Panc1 (cell line): ENCODE data around the gene NTRK3. TPM values are rescaled to one million over a fixed set of nuclear protein-coding genes. Genes with fewer than 3 reads are reported as not detected.

Experiments used
- ATAC-seq: fragments of 200-7000 bp; cut with Tn5 transposase; 2 replicates; pipeline ENCODE4 v1.9.1; 2020; ENCODE audit warnings: mild to moderate bottlenecking, moderate library complexity
- BruUV-seq: library from RNA; stranded (reverse); fragments of 400-500 nt; replicated peaks from 2 replicates; lab custom pipeline; 2021; lab: Mats Ljungman, UMichigan
- CTCF ChIA-PET: fragments of 300-600 bp; sonication (Branson Sonifier 250); formaldehyde crosslinking; loops from one replicate; lab custom pipeline; 2022; ENCODE audit warnings: antibody characterized with exemption; lab: Charles Lee
- POLR2A ChIA-PET: fragments of 300-600 bp; sonication (Branson Sonifier 250); formaldehyde crosslinking; loops from one replicate; lab custom pipeline; 2022; ENCODE audit warnings: antibody characterized with exemption; lab: Charles Lee
- DNase-seq: peaks from one replicate; pipeline ENCODE4 v3.0.0-alpha.2; 2010; ENCODE audit warnings: low read depth, low spot score
- H3K27ac ChIP-seq: 2 replicates; pipeline ENCODE4 v1.5.1; 2011; ENCODE audit warnings: mild to moderate bottlenecking, low read length, inconsistent platforms
- H3K27me3 ChIP-seq: fragments of 200-500 bp; sonication (Bioruptor generic); 2 replicates; pipeline ENCODE4 v1.6.0; 2014; ENCODE audit warnings: low read length, inconsistent platforms; ENCODE audit not compliant: control insufficient read depth, insufficient read depth
- H3K36me3 ChIP-seq: fragments of 200-500 bp; sonication (Bioruptor generic); 2 replicates; pipeline ENCODE4 v1.5.1; 2014; ENCODE audit warnings: inconsistent platforms, mild to moderate bottlenecking, low read length, moderate library complexity; ENCODE audit not compliant: control insufficient read depth, insufficient read depth
- H3K4me1 ChIP-seq: 2 replicates; pipeline ENCODE4 v1.5.1; 2011; ENCODE audit warnings: inconsistent platforms, mild to moderate bottlenecking, low read length, moderate library complexity; ENCODE audit not compliant: control insufficient read depth, insufficient read depth
- H3K4me3 ChIP-seq, 2 experiments: 2 replicates each; pipeline ENCODE4 v1.5.1; 2011 to 2012; ENCODE audit warnings: low read depth in 2 of 2, low read length in 2 of 2, mild to moderate bottlenecking in 2 of 2, inconsistent platforms in 1 of 2, moderate library complexity in 1 of 2
- H3K9me3 ChIP-seq: fragments of 200-500 bp; sonication (Bioruptor generic); 2 replicates; pipeline ENCODE4 v1.5.1; 2014; ENCODE audit warnings: low read depth, mild to moderate bottlenecking, inconsistent platforms, low read length, moderate library complexity; ENCODE audit not compliant: control insufficient read depth, insufficient read depth
- POLR2AphosphoS5 ChIP-seq: IDR thresholded peaks from 2 replicates; pipeline ENCODE4 v1.6.1; 2012; ENCODE audit warnings: mild to moderate bottlenecking, low read depth, low read length, moderate library complexity
- REST ChIP-seq, 2 experiments: IDR thresholded peaks; 2 replicates each; pipeline ENCODE4 v1.6.1; 2011 to 2012; ENCODE audit warnings: low read depth in 2 of 2, control low read depth in 1 of 2, low read length in 1 of 2, mild to moderate bottlenecking in 1 of 2, moderate library complexity in 1 of 2; ENCODE audit not compliant: insufficient read depth in 1 of 2
- SIN3A ChIP-seq: IDR thresholded peaks from 2 replicates; pipeline ENCODE4 v1.6.1; 2012; ENCODE audit warnings: low read depth, mild to moderate bottlenecking, low read length, moderate library complexity, borderline replicate concordance; ENCODE audit not compliant: insufficient read depth
- TCF7L2 ChIP-seq: IDR thresholded peaks from 2 replicates; pipeline ENCODE4 v1.6.1; 2011; ENCODE audit warnings: mild to moderate bottlenecking, low read depth, low read length, inconsistent platforms
- in situ Hi-C: cut with HindIII; loops from 2 replicates; pipeline ENCODE4 v1.10.0; 2016; ENCODE audit warnings: low sequenced_read_pairs, low pct_unique_long_range_greater_than_20kb
- intact Hi-C: fragments of 100-400 bp; cut with micrococcal nuclease; formaldehyde crosslinking; loops from one replicate; pipeline ENCODE4 v1.10.0; 2022; ENCODE audit not compliant: unreplicated experiment
- total RNA-seq: library from RNA; stranded (reverse); gene quantifications from one replicate; pipeline ENCODE4 v1.2.1, GENCODE V29; 2021; ENCODE audit not compliant: unreplicated experiment
- TF ChIP-seq, protein P1 (sequence below): fragments of 450-650 bp; IDR thresholded peaks from 2 replicates; pipeline ENCODE4 v1.5.1; 2017; ENCODE audit warnings: mild to moderate bottlenecking

Gene NTRK3
- total RNA-seq, 1 experiment from 2014 or later, result not detected

DNA sequence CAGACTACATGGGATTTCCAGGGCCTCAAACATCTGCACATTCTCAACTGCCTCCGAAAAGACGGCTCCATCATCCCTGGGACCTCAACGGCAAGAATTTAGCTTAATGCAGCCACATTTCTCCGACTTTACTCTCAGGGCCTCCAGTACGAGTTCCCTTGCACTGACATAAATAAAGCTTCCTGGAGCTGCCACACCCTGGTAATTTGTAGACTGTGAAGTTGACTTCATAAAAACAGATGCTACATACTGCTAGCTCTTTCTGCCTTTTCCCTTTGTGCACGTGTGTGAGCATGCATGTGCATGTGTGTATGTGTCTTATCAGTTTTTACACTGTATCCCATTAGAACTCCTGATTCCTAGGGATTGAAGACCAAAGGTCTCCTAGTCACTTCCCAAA, 122.7 kb downstream of the NTRK3 start:
- intact Hi-C loops, result no loop called here
- TF ChIP-seq REST (IDR thresholded peaks at IDR 0.05; ENCODE audit: insufficient read depth in 1 of 2, low read depth in 2 of 2, low read length in 1 of 2) (no peak), POLR2AphosphoS5 (no peak), SIN3A (no peak), TCF7L2 (no peak)
- TF ChIP-seq, protein P1, sequence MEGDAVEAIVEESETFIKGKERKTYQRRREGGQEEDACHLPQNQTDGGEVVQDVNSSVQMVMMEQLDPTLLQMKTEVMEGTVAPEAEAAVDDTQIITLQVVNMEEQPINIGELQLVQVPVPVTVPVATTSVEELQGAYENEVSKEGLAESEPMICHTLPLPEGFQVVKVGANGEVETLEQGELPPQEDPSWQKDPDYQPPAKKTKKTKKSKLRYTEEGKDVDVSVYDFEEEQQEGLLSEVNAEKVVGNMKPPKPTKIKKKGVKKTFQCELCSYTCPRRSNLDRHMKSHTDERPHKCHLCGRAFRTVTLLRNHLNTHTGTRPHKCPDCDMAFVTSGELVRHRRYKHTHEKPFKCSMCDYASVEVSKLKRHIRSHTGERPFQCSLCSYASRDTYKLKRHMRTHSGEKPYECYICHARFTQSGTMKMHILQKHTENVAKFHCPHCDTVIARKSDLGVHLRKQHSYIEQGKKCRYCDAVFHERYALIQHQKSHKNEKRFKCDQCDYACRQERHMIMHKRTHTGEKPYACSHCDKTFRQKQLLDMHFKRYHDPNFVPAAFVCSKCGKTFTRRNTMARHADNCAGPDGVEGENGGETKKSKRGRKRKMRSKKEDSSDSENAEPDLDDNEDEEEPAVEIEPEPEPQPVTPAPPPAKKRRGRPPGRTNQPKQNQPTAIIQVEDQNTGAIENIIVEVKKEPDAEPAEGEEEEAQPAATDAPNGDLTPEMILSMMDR, result no peak
- ChIA-PET CTCF (no interaction called here), POLR2A (no interaction called here)
- Histone ChIP-seq H3K4me1 (no peaks in the 10 kb centered on the region), H3K27me3 (no peaks in the 10 kb centered on the region), H3K9me3 (no peaks in the 10 kb centered on the region), H3K27ac (no peak overlapping the region), H3K36me3 (no peaks in the 10 kb centered on the region), H3K4me3 (no peak overlapping the region)
- ATAC-seq (no peak), DNase-seq (no peak)
- in situ Hi-C loops, result no loop called here
- BruUV-seq, result no TSS peak

GRCh38 chr15:88132499-88132898, 124.0 kb downstream of the NTRK3 start:
- intact Hi-C loops (no loop called here), in situ Hi-C loops (no loop called here)
- DNase-seq, result no peak
- CTCF ChIA-PET, result no interaction called here
- no TSS peak for BruUV-seq
- POLR2A ChIA-PET, result no interaction called here
- ATAC-seq, result no peak
- Histone ChIP-seq H3K27ac (no peak overlapping the region), H3K9me3 (no peaks in the 10 kb centered on the region), H3K27me3 (no peaks in the 10 kb centered on the region), H3K4me3 (no peak overlapping the region), H3K36me3 (no peaks in the 10 kb centered on the region), H3K4me1 (no peaks in the 10 kb centered on the region)
- TF ChIP-seq TCF7L2, result no peak
- TF ChIP-seq SIN3A, result no peak
- TF ChIP-seq, protein P1, result no peak
- no peak for TF ChIP-seq POLR2AphosphoS5
- TF ChIP-seq REST (IDR thresholded peaks at IDR 0.05; ENCODE audit: insufficient read depth in 1 of 2, low read depth in 2 of 2, low read length in 1 of 2), result no peak
